Right ventricle myocardium superior (tissue), 1 donor: ENCODE data around the gene DIS3L2. TPM values are rescaled to one million over a fixed set of nuclear protein-coding genes. Genes with fewer than 3 reads are reported as not detected.
"Not testable (repeated sequence)": the region's sequence is repeated elsewhere in the genome, so short reads cannot be mapped to it uniquely, and the experiment has no call there.

Experiments
- ATAC-seq: fragments of 200-7000 bp; cut with Tn5 transposase; one replicate; pipeline ENCODE4 v1.9.1; 2020; ENCODE audit warnings: mild to moderate bottlenecking; ENCODE audit not compliant: poor library complexity
- DNase-seq: peaks from one replicate; pipeline ENCODE4 v3.0.0-alpha.2; 2020
- intact Hi-C: fragments of 100-400 bp; cut with DNase I; formaldehyde crosslinking; loops from one replicate; pipeline ENCODE4 v1.11.2; 2022
- total RNA-seq: library from RNA; stranded (reverse); fragmentation: NEBNext Ultra II Directional; extraction: Animal tissue kit (Norgen Biotek cat#: 25700); gene quantifications from one replicate; pipeline ENCODE4 v1.2.1, GENCODE V29; 2021
- donor health status: DM: no; HTN: yes; CAD: no; lungs with severe emphysema.

Gene DIS3L2
- total RNA-seq, 1 donor from 2014 or later, result 17.6 TPM

- peak; percentile 87 for ATAC-seq
- DNase-seq, result peak; percentile 71
- intact Hi-C loops, result no loop called here
Observed at GRCh38 chr2:232315049-232315922, 353.8 kb downstream of the DIS3L2 start.

- intact Hi-C loops, result no loop called here
- DNase-seq (no peak), ATAC-seq (no peak)
Observed at GRCh38 chr2:232315923-232316299, 354.4 kb downstream of the DIS3L2 start.

GRCh38 chr2:232316461-232317330 is 355.2 kb downstream of the DIS3L2 start:
- DNase-seq (no peak), ATAC-seq (no peak)
- intact Hi-C loops, result no loop called here

GRCh38 chr2:232318169-232318855 is 356.8 kb downstream of the DIS3L2 start:
- DNase-seq (no peak), ATAC-seq (no peak)
- intact Hi-C loops, result no loop called here

GRCh38 chr2:232319067-232319802 is 357.7 kb downstream of the DIS3L2 start:
- ATAC-seq (no peak), DNase-seq (no peak)
- intact Hi-C loops, result no loop called here

- ATAC-seq, result no peak
- no peak for DNase-seq
- intact Hi-C loops, result no loop called here
Observed at GRCh38 chr2:232319803-232320442, 358.4 kb downstream of the DIS3L2 start.

GRCh38 chr2:232320443-232320803 is 358.9 kb downstream of the DIS3L2 start:
- DNase-seq (no peak), ATAC-seq (no peak)
- intact Hi-C loops, result no loop called here

GRCh38 chr2:232321156-232321816 is 359.8 kb downstream of the DIS3L2 start:
- DNase-seq (peak; percentile 33), ATAC-seq (no peak)
- intact Hi-C loops, result no loop called here

GRCh38 chr2:232321817-232322559 is 360.5 kb downstream of the DIS3L2 start:
- intact Hi-C loops, result no loop called here
- ATAC-seq, result no peak
- peak; percentile 26 for DNase-seq

- peak; percentile 16 for DNase-seq
- intact Hi-C loops, result no loop called here
- ATAC-seq, result no peak
Observed at GRCh38 chr2:232322560-232323327, 361.2 kb downstream of the DIS3L2 start.

- no peak for DNase-seq
- intact Hi-C loops, result no loop called here
- ATAC-seq, result no peak
Observed at GRCh38 chr2:232323328-232323650, 361.8 kb downstream of the DIS3L2 start.

GRCh38 chr2:232323967-232324366 is 362.5 kb downstream of the DIS3L2 start:
- DNase-seq, ATAC-seq, intact Hi-C loops: not testable (repeated sequence)

GRCh38 chr2:232324778-232325177 is 363.3 kb downstream of the DIS3L2 start:
- intact Hi-C loops, result no loop called here

GRCh38 chr2:232325324-232326273 is 364.1 kb downstream of the DIS3L2 start:
- intact Hi-C loops, result no loop called here
- DNase-seq (peak; percentile 80), ATAC-seq (peak; percentile 85)

More at GRCh38 chr2:232324778-232325177, 363.3 kb downstream of the DIS3L2 start:
- ATAC-seq, result no peak
- peak; percentile 5 for DNase-seq
